Cerebellar nuclear complex (tissue), 1 donor: ENCODE data around the gene ZNF497.
"Not testable (repeated sequence)": the region's sequence is repeated elsewhere in the genome, so short reads cannot be mapped to it uniquely, and the experiment has no call there.

Experiments
- DNase-seq, 2 experiments: peaks; one replicate each; lab custom pipeline; 2025; lab: John Stamatoyannopoulos, UW

ZNF497 gene

GRCh38 chr19:58362272-58362994 is at the start of gene ZNF497:
ZNF497 (minus strand) TSS chr19:58362751; CDS start chr19:58357635, 5,116 bp downstream.
- peak in 1 of 2 experiments; percentile 82 for DNase-seq

DNA sequence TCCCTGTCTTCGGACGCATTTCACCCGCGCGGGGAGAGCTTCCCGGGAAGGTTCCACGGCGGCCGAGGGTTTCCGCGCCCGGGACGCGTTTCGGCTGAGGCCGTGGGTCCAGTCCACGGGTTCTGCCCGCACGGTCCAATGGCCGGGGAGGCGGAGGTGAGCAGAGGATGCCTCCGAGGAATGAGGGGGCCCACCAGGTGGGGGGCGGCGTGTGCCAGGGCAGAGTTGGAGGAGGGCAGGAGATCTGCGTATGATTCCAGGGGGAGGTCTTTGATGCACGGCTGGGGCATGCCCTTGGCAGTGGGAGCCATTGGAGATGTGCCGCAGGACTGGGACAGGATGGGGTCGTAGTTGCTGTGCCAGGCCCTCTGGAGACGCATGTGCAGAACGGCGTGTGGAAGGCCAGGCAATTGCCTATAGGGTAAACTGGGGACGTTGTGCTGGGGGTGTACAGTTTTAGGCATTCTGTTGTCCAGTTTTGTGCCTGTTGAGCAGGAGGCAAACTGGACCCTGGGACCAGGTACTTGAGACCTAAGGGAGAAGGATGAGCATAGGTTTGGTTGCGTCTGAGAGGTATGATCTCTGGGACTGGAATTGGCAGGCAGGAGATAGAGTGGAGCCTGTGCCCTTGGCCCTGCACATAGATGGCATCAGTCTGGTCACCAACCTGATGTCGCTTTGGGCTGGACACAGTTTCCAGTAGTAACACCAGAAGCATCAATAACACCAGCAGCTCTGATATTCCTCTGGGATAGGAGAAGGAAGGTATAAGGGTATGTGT is 46.6 kb upstream of the ZNF497 start:
- DNase-seq, result no peak

GRCh38 chr19:58408152-58409009 is 45.8 kb upstream of the ZNF497 start, which contains the start of gene ZNF584:
ZNF584 (plus strand) TSS chr19:58408649; CDS start chr19:58409148, 499 bp downstream.
- DNase-seq, result peak; percentile 71 to 90

GRCh38 chr19:58407658-58408151 is 45.2 kb upstream of the ZNF497 start:
- no peak for DNase-seq

GRCh38 chr19:58406818-58407657 is 44.5 kb upstream of the ZNF497 start:
- no peak for DNase-seq

GRCh38 chr19:58403920-58404478 is 41.4 kb upstream of the ZNF497 start:
- DNase-seq, result not testable (repeated sequence)

GRCh38 chr19:58401840-58402421 is 39.4 kb upstream of the ZNF497 start:
- DNase-seq, result no peak

DNA sequence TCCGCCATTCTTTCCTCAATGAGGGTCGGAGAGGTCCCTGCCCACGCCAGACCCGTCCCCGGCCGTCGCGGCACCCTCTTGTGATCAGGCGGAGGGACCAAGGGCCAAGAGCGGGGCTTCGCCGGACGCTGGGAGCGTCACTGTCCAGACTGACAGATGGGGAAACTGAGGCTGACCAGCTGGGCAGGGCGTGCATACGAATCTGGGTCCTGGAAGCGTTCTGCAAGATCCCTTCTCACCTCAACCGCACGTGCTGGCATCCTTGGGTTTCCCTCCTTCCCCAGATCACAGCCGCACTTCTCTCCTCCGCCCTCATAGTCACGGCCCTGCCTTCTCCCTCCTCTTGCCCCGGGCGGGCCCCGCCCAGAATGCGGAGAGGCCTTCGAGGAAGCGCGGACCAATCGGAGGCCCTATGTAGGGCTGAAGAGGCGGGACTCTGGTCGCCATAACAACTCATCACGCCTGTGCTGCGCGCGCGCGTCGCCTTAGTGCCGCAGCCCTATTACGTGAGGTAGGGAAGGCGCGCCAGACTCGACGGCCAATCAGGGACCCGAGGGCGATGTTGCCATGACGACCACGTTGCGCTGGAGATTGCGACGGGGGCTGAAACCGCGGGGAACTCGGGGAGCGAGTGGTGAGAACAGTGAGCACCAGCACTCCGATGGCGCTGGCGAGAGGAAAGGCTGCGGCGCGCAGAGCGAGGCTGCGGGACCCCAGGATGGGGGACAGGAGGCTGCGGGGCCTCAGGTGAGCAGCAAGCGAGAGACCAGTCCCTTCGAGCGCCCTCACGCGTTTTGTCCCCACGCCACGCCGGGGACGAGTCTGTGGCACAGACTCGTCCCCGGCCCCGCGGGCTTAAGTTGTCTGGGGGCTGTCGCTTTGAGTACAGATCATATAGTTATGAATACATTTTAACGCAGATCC is 38.6 kb upstream of the ZNF497 start:
- peak; percentile 96 to 99 for DNase-seq

DNA sequence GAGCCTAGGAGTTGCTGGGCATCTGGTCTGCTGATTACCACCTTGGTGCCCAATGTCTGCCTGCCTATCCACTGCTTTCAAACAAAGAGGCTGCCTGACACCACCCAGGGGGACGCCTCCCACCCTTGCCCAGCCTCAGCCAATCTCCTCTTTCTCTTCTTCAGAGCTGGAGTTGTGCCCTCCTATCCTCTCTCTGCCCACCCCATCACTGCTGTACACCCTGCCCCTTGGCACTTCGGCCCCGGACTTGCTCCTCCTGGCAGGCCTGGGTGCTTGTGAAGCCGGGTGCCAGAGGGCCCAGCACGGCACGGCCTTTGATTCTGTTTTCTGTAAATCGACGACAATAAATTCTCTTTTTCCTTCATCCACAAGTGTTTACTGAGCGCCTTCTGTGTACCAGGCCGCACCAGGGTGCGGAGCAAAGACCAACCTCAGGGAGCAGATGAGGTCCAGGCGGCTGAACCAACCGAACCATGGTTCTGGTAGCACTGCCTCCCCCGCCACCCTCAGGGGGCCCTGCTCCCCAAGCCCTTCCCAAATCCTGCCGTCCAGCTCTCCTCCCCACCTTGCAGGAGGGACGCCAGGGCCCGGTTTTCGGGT is 37.9 kb upstream of the ZNF497 start:
- DNase-seq, result peak in 1 of 2 experiments; percentile 68

DNA sequence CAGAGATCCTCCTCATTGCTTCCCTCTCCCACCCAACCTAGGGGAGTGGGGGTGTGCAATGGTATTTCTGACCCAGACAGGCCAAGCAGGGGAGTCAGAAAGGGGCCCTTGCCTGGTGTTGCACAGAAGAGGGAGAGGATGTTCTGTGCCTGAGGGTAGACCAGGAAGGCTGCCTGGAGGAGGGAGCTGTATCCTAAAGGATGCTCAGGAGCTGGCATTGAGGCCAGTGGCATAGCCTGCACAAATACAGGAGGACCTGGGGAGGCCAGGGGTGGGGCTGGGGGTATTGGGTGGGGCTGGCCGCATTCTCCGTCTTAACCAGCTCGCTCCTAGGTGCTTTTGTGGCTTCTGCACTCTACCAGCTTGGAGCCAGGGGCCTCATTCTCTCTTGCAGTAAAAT is 37.4 kb upstream of the ZNF497 start:
- DNase-seq, result no peak

- no peak for DNase-seq
These were observed 36.0 kb upstream of the ZNF497 start for GRCh38 chr19:58398545-58398944.

DNA sequence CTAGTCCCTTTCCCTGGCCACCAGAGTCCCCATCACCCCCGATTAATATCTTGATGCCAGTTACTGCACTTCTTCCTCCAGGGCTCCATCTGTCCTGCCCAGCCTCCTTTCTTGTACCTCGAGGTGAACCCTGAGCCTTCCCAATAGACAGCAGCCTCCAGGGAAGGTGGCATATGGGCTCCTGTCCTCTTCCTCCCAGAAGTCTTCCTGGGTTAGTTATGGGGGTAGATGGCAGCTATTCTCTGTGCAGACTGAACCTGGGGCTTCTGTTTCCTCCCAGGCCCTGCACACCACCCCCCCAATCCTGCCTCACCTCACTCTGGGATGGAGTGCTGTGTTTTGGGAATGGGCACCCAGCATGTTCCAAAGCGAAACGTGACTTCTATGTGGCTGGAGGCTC is 35.5 kb upstream of the ZNF497 start:
- DNase-seq, result no peak

DNA sequence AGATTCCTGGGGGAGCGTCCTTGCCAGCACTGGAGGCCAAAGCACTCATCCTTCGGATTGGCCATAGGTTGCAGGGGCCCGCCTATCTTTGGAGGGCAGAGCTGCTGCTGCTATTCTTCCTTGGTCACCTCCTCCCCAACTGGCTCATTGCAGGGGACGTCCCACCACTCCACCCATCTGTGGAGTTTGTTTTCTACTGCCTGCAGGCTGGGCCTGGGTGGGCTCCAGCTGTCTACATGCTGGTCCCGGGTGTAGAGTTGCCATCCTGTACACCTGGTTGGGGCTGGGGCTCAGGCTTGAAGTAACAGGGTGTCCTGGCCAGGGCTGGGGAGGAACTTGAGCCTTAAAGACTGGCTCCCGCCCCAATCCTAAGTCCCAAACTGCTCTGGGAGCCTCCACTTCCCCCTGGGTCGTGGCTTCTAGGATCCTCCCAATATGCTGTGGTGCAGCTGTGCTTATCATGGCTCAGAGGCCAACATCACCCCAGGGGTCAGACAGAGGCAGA is 35.0 kb upstream of the ZNF497 start:
- no peak for DNase-seq

- no peak for DNase-seq
These were observed 34.4 kb upstream of the ZNF497 start for GRCh38 chr19:58396691-58397532.

- DNase-seq, result no peak
These were observed 33.6 kb upstream of the ZNF497 start for GRCh38 chr19:58395979-58396627.

- no peak for DNase-seq
These were observed 32.8 kb upstream of the ZNF497 start, which contains the start of gene RNF225 for GRCh38 chr19:58395220-58395978. RNF225 (plus strand) TSS chr19:58395656; CDS start chr19:58396090, 434 bp downstream.
